HFFc6 (cell line): ENCODE data around the gene RBFOX2. TPM values are rescaled to one million over a fixed set of nuclear protein-coding genes. Genes with fewer than 3 reads are reported as not detected.
A peak's percentile ranks its signal among the peaks of the same experiment; 100 is the strongest.
"Not testable (repeated sequence)": the region's sequence is repeated elsewhere in the genome, so short reads cannot be mapped to it uniquely, and the experiment has no call there.

Experiments used
- DNase-seq: peaks from one replicate; pipeline ENCODE4 v3.0.0-alpha.2; 2018
- H3K27ac Mint-ChIP-seq: 2 replicates; pipeline ENCODE4 v1.8.0; 2020; ENCODE audit warnings: mild to moderate bottlenecking, mixed read lengths
- H3K27me3 Mint-ChIP-seq: 2 replicates; pipeline ENCODE4 v1.8.0; 2021; ENCODE audit warnings: mild to moderate bottlenecking, moderate library complexity, mixed read lengths; ENCODE audit not compliant: insufficient read depth
- H3K36me3 Mint-ChIP-seq: 2 replicates; pipeline ENCODE4 v1.8.0; 2021; ENCODE audit warnings: low read depth, mixed read lengths
- H3K4me1 Mint-ChIP-seq: 2 replicates; pipeline ENCODE4 v1.8.0; 2020; ENCODE audit warnings: low read depth, mixed read lengths
- H3K4me3 Mint-ChIP-seq: 2 replicates; pipeline ENCODE4 v1.8.0; 2020; ENCODE audit warnings: mild to moderate bottlenecking, moderate library complexity, mixed read lengths
- H3K9me3 Mint-ChIP-seq: 2 replicates; pipeline ENCODE4 v1.8.0; 2020; ENCODE audit warnings: mild to moderate bottlenecking, mixed read lengths
- long read RNA-seq: library from polyadenylated mRNA; unstranded; transcript quantifications from one replicate; pipeline ENCODE4 v2.0.0, GENCODE V29; 2019
- total RNA-seq, 6 experiments: library from RNA; stranded (reverse); fragmentation: NEBNext Ultra II Directional; extraction: Animal tissue kit (Norgen Biotek cat#: 25700); gene quantifications; 2 replicates in 1 of 6; 3 replicates in 5 of 6; pipeline ENCODE4 v1.2.3, GENCODE V29; 2021
- TF ChIP-seq, protein P1 (sequence below): fragments of 200-600 bp; sonication (generic); IDR thresholded peaks from 2 replicates; pipeline ENCODE4 v1.5.0; 2021; ENCODE audit warnings: antibody characterized with exemption, mild to moderate bottlenecking

RBFOX2 gene, protein sequence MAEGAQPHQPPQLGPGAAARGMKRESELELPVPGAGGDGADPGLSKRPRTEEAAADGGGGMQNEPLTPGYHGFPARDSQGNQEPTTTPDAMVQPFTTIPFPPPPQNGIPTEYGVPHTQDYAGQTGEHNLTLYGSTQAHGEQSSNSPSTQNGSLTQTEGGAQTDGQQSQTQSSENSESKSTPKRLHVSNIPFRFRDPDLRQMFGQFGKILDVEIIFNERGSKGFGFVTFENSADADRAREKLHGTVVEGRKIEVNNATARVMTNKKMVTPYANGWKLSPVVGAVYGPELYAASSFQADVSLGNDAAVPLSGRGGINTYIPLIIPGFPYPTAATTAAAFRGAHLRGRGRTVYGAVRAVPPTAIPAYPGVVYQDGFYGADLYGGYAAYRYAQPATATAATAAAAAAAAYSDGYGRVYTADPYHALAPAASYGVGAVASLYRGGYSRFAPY
- total RNA-seq: 100 to 1,000 TPM; 139 to 165 (median 155) TPM
- long read RNA-seq, full-length matches to known transcripts: 45 of 569 reads
- long read RNA-seq, partial matches to known transcripts: 4 of 569 reads
- long read RNA-seq, other reads (novel, unspliced or antisense): 520 of 569 reads

DNA sequence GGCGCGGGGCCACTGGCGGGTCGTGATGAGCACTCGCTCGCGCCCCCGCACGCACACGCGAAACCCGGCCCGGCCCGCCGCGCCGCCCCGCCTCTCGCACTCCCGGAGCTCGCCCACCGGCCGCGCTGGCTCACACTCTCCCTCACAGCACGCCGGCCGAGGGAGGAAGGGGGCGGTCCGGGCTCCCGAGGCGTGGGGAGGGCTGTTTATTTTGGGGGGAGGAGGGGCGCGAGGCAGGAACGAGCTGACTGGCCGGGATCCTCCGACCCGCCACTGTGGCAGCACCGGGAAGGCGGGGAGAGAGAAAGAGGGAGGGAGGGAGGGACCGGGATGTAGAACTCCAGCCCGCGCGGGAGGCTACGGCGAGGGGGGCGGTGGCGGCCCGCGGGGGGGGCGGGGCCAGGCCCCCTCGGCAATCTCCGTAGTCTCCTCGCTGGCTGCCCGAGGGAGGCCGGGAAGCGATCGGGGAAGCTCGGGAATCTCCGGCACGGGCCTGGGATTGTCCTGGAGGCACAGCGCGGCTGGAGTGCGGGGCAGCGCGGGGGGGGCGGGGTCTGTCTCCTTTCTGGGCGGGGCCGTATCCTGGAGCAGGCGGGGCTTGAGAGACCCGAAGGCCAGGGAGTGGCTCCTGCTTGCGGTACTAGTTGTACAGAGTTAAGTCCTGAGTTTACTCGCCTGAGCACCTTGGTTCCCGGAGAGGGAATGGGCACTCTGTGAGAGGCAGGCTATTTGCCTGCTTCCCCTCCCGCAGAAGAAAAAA lies at the start of gene RBFOX2:
Gene RBFOX2, minus strand, starts transcription at position 179 of the 760 bp plus-strand sequence. CDS start 399 bp downstream, outside the sequence.
- H3K4me3 Mint-ChIP-seq: peak within 1 kb of the TSS; percentile 96
- TF ChIP-seq, protein P1, sequence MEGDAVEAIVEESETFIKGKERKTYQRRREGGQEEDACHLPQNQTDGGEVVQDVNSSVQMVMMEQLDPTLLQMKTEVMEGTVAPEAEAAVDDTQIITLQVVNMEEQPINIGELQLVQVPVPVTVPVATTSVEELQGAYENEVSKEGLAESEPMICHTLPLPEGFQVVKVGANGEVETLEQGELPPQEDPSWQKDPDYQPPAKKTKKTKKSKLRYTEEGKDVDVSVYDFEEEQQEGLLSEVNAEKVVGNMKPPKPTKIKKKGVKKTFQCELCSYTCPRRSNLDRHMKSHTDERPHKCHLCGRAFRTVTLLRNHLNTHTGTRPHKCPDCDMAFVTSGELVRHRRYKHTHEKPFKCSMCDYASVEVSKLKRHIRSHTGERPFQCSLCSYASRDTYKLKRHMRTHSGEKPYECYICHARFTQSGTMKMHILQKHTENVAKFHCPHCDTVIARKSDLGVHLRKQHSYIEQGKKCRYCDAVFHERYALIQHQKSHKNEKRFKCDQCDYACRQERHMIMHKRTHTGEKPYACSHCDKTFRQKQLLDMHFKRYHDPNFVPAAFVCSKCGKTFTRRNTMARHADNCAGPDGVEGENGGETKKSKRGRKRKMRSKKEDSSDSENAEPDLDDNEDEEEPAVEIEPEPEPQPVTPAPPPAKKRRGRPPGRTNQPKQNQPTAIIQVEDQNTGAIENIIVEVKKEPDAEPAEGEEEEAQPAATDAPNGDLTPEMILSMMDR: no peak
- no peaks in the 10 kb centered on the region for H3K9me3 Mint-ChIP-seq
- H3K4me1 Mint-ChIP-seq: peaks cover 37% of the 10 kb centered on the region
- peaks cover 18% of the 10 kb centered on the region; the same call in 1 of the 2 replicates for H3K36me3 Mint-ChIP-seq
- H3K27me3 Mint-ChIP-seq: no peaks in the 10 kb centered on the region
- peak; percentile 94 for DNase-seq
- H3K27ac Mint-ChIP-seq: peak within 1 kb of the TSS; percentile 86

DNA sequence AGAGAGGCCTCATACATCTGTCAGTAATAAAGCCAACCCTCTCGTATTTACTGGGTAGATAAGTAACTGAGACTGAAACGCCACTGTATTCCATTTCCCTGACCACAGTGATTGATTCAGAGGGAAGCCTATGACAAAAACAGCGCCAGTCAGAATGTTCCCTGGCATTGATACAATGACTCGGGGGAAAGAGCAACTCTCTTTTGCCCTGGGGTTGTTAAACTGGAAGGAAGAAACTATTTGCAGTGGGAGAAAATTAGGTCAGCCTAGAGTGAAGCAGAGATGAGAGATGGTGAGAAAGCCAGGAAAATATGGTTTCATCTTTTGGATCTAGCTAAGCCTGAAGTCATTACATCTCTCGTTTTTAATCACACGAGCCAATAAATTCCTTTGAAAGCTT lies 48.6 kb upstream of the RBFOX2 start:
- H3K27me3 Mint-ChIP-seq: no peaks in the 10 kb centered on the region
- H3K4me1 Mint-ChIP-seq: peaks cover 21% of the 10 kb centered on the region
- H3K27ac Mint-ChIP-seq: peak overlapping the region; percentile 31
- peak overlapping the region; percentile 16 for H3K4me3 Mint-ChIP-seq
- TF ChIP-seq, protein P1: no peak
- no peaks in the 10 kb centered on the region for H3K9me3 Mint-ChIP-seq
- no peaks in the 10 kb centered on the region for H3K36me3 Mint-ChIP-seq
- peak; percentile 53 for DNase-seq

DNA sequence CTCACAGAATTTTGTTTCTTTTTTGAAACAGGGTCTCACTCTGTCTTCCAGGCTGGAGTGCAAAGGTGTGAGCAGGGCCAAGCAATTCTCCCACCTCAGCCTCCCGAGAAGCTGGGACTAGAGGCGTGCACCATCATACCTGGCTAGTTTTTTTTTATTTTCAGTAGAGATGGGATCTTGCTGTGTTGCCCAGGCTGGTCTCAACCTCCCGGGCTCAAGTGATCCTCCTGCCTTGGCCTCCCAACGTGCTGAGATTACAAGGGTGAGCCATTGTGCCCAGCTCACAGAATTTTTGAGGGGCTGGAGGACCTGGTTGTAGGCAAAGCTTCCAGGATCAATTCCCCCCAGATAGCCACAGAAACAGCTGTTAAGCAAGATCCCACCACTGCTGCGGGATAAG lies 47.1 kb upstream of the RBFOX2 start:
- no peaks in the 10 kb centered on the region for H3K9me3 Mint-ChIP-seq
- H3K4me3 Mint-ChIP-seq: no peak overlapping the region
- no peaks in the 10 kb centered on the region for H3K36me3 Mint-ChIP-seq
- TF ChIP-seq, protein P1: no peak
- peaks cover 21% of the 10 kb centered on the region for H3K4me1 Mint-ChIP-seq
- no peak for DNase-seq
- H3K27me3 Mint-ChIP-seq: no peaks in the 10 kb centered on the region
- no peak overlapping the region for H3K27ac Mint-ChIP-seq

DNA sequence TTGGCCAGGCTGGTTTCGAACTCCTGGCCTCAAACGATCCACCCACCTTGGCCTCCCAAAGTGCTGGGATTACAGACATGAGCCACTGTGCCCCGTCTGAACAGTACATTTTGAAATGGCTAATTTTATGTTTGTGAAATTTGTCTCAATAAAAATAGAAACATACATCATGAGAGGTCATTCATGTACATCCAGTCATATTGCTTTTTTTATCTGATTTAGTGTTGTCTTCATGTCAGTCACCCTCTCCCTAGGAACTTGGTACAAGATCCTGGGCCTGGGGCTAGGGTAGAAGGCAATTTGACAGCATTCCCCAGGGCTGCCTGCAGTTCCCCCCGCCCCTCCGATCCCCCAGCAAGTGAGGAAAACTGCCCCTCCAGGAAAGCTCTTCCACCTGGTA lies 46.6 kb upstream of the RBFOX2 start:
- H3K36me3 Mint-ChIP-seq: no peaks in the 10 kb centered on the region
- H3K4me1 Mint-ChIP-seq: peaks cover 19% of the 10 kb centered on the region
- no peak for DNase-seq
- H3K27ac Mint-ChIP-seq: no peak overlapping the region
- TF ChIP-seq, protein P1: no peak
- no peak overlapping the region for H3K4me3 Mint-ChIP-seq
- H3K27me3 Mint-ChIP-seq: no peaks in the 10 kb centered on the region
- no peaks in the 10 kb centered on the region for H3K9me3 Mint-ChIP-seq

DNA sequence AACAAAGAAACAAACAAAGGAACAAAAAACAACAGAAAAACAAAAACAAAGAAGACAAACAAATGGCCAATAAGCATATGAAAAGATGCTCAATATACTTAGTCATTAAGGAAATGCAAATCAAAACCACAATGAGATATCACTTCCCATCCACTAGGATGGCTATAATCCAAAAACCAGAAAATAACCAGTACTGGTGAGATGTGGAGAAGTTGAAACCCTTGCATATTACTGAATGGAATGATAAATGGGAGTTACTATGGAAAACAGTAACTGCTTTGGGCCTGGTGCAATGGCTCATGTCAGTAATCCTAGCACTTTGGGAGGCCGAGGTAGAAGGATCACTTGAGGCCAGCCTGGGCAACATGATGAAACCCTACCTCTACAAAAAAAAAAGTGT lies 44.9 kb upstream of the RBFOX2 start:
- H3K27ac Mint-ChIP-seq: no peak overlapping the region

DNA sequence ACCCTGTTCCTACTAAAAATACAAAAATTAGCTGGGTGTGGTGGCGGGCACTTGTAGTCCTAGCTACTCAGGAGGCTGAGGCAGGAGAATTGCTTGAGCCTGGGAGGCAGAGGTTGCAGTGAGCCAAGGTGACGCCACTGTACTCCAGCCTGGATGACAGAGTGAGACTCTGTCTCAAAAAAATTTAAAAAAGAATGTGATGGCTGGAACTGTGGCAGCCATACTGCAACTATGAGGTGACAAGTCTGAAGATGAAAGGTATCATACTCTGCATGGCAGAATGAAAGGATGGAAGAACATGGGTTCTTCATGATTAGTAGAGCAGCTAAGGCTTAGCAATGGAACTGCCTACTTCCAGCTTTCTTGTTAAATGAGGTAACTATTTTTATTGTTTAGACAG lies 42.0 kb upstream of the RBFOX2 start:
- not testable (repeated sequence) for H3K27me3 Mint-ChIP-seq, DNase-seq, H3K9me3 Mint-ChIP-seq, H3K36me3 Mint-ChIP-seq, H3K4me3 Mint-ChIP-seq, H3K27ac Mint-ChIP-seq
- H3K4me1 Mint-ChIP-seq: peaks cover 25% of the 10 kb centered on the region

More for the DNA sequence above, 44.9 kb upstream of the RBFOX2 start:
- Mint-ChIP-seq H3K9me3 (no peaks in the 10 kb centered on the region), H3K4me3 (no peak overlapping the region), H3K27me3 (no peaks in the 10 kb centered on the region; the same call in 1 of the 2 replicates), H3K36me3 (no peaks in the 10 kb centered on the region), H3K4me1 (peaks cover 27% of the 10 kb centered on the region)
- peak; percentile 48 for DNase-seq
- TF ChIP-seq, protein P1: no peak
